Measurements from ENCODE around the gene TNKS2. TPM values are rescaled to one million over a fixed set of nuclear protein-coding genes. Genes with fewer than 3 reads are reported as not detected.

The TNKS2 gene
- total RNA-seq, 4 donors from 2014 or later = 27.8 to 47.0 (median 31.3) TPM

DNA sequence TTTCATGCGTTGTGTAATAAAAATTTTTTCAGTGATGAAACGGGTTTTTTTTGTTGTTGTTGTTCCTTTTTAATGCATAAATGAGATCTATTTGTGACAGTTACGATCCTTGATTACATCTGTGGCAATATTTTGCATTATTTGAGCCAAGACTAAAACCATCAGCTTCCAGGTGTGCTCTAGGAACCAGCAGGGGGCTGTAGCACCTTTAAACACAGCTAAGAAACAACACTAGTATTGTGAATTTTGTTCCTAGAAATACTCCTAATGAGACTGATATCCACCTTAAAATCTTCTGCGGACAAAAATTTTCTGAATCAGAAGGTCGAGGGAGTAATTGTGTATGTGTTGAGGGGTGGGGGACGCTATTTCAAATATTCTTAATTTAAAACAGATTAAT, 58.4 kb downstream of the TNKS2 start:
- no peaks in the 10 kb centered on the region for H3K27me3 ChIP-seq
- no peak for DNase-seq
- TF ChIP-seq POLR2A (IDR thresholded peaks at IDR 0.05) = no peak
- TF ChIP-seq, protein P1, sequence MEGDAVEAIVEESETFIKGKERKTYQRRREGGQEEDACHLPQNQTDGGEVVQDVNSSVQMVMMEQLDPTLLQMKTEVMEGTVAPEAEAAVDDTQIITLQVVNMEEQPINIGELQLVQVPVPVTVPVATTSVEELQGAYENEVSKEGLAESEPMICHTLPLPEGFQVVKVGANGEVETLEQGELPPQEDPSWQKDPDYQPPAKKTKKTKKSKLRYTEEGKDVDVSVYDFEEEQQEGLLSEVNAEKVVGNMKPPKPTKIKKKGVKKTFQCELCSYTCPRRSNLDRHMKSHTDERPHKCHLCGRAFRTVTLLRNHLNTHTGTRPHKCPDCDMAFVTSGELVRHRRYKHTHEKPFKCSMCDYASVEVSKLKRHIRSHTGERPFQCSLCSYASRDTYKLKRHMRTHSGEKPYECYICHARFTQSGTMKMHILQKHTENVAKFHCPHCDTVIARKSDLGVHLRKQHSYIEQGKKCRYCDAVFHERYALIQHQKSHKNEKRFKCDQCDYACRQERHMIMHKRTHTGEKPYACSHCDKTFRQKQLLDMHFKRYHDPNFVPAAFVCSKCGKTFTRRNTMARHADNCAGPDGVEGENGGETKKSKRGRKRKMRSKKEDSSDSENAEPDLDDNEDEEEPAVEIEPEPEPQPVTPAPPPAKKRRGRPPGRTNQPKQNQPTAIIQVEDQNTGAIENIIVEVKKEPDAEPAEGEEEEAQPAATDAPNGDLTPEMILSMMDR (IDR thresholded peaks at IDR 0.05) = peak in 2 of 6 experiments; percentile 10 to 22
- H3K27ac ChIP-seq = no peak overlapping the region
- H3K4me1 ChIP-seq = no peaks in the 10 kb centered on the region
- peaks cover 0 to 95% (median 0%) of the 10 kb centered on the region in 3 donors for H3K36me3 ChIP-seq
- no peak overlapping the region for H3K4me3 ChIP-seq
- no peaks in the 10 kb centered on the region for H3K9me3 ChIP-seq

DNA sequence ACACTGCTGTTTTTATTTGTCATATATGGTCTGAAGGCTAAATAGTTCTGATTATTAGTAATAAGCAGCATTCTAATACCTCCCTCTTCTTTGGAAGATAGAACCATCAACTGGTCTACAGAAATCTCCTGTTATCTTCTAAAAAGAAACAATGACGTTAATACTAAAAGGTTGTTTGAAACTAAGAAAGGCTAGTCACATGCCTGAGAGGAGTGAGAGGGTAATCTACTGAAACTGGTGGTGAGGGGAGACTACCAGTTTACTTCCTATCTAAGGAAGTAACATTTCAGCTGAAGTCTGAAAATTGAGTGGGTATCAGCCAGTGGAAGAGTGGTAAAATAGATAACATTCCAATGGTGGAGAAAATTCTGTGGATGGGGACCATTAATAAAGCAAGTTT, 62.7 kb downstream of the TNKS2 start:
- Histone ChIP-seq H3K9me3 (no peaks in the 10 kb centered on the region), H3K27me3 (no peaks in the 10 kb centered on the region), H3K36me3 (peaks cover 0 to 83% (median 0%) of the 10 kb centered on the region in 3 donors), H3K4me3 (no peak overlapping the region), H3K27ac (no peak overlapping the region), H3K4me1 (no peaks in the 10 kb centered on the region)
- DNase-seq = no peak
- no peak for TF ChIP-seq POLR2A (IDR thresholded peaks at IDR 0.05)

DNA sequence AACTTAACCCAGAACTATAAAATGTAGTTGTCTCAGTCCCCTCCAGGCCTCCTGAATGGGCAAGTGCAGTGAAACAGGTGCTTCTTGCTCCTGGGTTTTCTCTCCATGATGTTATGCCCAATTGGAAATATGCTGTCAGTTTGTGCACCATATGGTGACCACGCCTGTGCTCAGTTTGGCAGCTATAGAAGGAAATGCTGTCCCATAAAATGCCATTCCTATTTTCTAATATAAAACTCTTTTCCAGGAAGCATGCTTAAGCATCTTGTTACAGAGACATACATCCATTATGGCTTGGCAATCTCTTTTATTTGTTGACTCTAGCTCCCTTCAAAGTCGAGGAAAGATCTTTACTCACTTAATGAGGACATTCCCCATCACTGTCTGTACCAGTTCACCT, 65.9 kb downstream of the TNKS2 start:
- TF ChIP-seq POLR2A (IDR thresholded peaks at IDR 0.05) = no peak
- TF ChIP-seq, protein P1 (IDR thresholded peaks at IDR 0.05) = no peak
- DNase-seq = no peak
- H3K4me3 ChIP-seq = no peak overlapping the region
- no peaks in the 10 kb centered on the region for H3K9me3 ChIP-seq
- peaks cover 0 to 50% (median 0%) of the 10 kb centered on the region in 3 donors for H3K36me3 ChIP-seq
- no peaks in the 10 kb centered on the region for H3K4me1 ChIP-seq
- H3K27ac ChIP-seq = no peak overlapping the region
- no peaks in the 10 kb centered on the region for H3K27me3 ChIP-seq

DNA sequence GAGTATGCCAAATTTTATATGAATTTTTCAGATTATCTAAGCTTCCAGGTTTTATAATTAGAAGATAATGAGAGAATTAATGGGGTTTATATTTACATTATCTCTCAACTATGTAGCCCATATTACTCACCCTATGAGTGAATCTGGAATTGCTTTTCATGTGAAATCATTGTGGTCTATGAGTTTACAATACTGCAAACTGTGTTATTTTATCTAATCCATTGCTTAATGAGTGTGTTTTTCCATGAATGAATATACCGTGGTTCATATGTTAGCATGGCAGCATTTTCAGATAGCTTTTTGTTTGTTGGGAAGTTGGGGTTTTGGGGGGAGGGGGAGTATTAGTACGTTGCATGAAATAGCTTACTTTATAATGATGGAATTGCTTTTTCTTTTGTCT, 66.5 kb downstream of the TNKS2 start:
- Histone ChIP-seq H3K27ac (no peak overlapping the region), H3K4me1 (no peaks in the 10 kb centered on the region), H3K4me3 (no peak overlapping the region), H3K9me3 (no peaks in the 10 kb centered on the region), H3K27me3 (no peaks in the 10 kb centered on the region), H3K36me3 (peaks cover 0 to 44% (median 0%) of the 10 kb centered on the region in 3 donors)
- TF ChIP-seq, protein P1 (IDR thresholded peaks at IDR 0.05) = no peak
- no peak for TF ChIP-seq POLR2A (IDR thresholded peaks at IDR 0.05)
- no peak for DNase-seq

GRCh38 chr10:91865562-91866081, 67.4 kb downstream of the TNKS2 start:
- H3K36me3 ChIP-seq = peaks cover 0 to 35% (median 0%) of the 10 kb centered on the region in 3 donors
- no peak overlapping the region for H3K27ac ChIP-seq
- DNase-seq = no peak

DNA sequence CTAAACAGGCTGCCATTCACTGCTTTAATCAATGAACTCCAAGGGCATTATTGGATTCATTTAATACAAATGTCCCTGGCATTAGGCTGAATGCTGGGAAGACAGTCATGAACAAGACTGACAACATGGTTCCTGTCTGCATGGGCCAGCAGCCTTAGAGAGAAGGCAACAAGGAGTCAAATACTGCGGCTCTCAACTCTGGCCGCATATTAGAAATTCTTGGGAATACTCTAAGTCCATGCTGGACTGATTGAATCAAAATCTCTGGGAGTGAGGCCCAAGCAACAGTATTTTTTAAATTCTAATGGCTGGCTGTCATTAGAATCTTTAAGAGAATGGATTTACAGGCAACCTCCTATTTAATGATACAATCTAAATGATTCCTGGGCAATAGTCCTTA, 76.9 kb downstream of the TNKS2 start:
- TF ChIP-seq, protein P1 (IDR thresholded peaks at IDR 0.05) = no peak
- TF ChIP-seq POLR2A (IDR thresholded peaks at IDR 0.05) = no peak
- no peak for DNase-seq
- Histone ChIP-seq H3K4me3 (no peak overlapping the region), H3K27ac (no peak overlapping the region), H3K9me3 (no peaks in the 10 kb centered on the region), H3K27me3 (no peaks in the 10 kb centered on the region), H3K4me1 (no peaks in the 10 kb centered on the region), H3K36me3 (no peaks in the 10 kb centered on the region)

More at GRCh38 chr10:91865562-91866081, 67.4 kb downstream of the TNKS2 start:
- Histone ChIP-seq H3K4me3 (no peak overlapping the region), H3K9me3 (no peaks in the 10 kb centered on the region), H3K27me3 (no peaks in the 10 kb centered on the region), H3K4me1 (no peaks in the 10 kb centered on the region)
- TF ChIP-seq, protein P1 (IDR thresholded peaks at IDR 0.05) = no peak
- no peak for TF ChIP-seq POLR2A (IDR thresholded peaks at IDR 0.05)

Measured in Peyer's patch (tissue), 4 donors.